Small intestine (tissue), 7 donors: Measurements from ENCODE around the gene TSC2. TPM values are rescaled to one million over a fixed set of nuclear protein-coding genes. Genes with fewer than 3 reads are reported as not detected.
A peak's percentile ranks its signal among the peaks of the same experiment; 100 is the strongest.
"Not testable (repeated sequence)": the region's sequence is repeated elsewhere in the genome, so short reads cannot be mapped to it uniquely, and the experiment has no call there.

ENCODE experiments used
- DNase-seq, 2 donors: peaks; one replicate each; pipeline versions ENCODE4 v3.0.0 to v3.0.0-alpha.2; 2013
- FAIRE-seq: peaks from 2 replicates; lab custom pipeline; 2012; peaks lifted over from hg19 to GRCh38; lab: Jason Lieb, UNC
- H3K27ac ChIP-seq, 3 donors: one replicate each; pipeline ENCODE4 v1.5.1; 2013; ENCODE audit warnings: low read length in 2 of 3, mild to moderate bottlenecking in 2 of 3, control low read depth in 1 of 3, inconsistent platforms in 1 of 3, low read depth in 1 of 3, moderate library complexity in 1 of 3
- H3K27me3 ChIP-seq, 3 donors: one replicate each; pipeline ENCODE4 v1.6.1; 2013; ENCODE audit warnings: low read length in 3 of 3, inconsistent platforms in 1 of 3; ENCODE audit not compliant: control insufficient read depth in 3 of 3, insufficient read depth in 3 of 3
- H3K36me3 ChIP-seq, 3 donors: one replicate each; pipeline ENCODE4 v1.6.1; 2013; ENCODE audit warnings: low read length in 3 of 3, inconsistent platforms in 1 of 3, low read depth in 1 of 3, mild to moderate bottlenecking in 1 of 3, moderate library complexity in 1 of 3; ENCODE audit not compliant: control insufficient read depth in 3 of 3, insufficient read depth in 2 of 3
- H3K4me1 ChIP-seq, 3 donors: one replicate each; pipeline ENCODE4 v1.6.1; 2013; ENCODE audit warnings: low read length in 2 of 3, inconsistent platforms in 1 of 3, low read depth in 1 of 3, mild to moderate bottlenecking in 1 of 3, moderate library complexity in 1 of 3; ENCODE audit not compliant: control insufficient read depth in 3 of 3, insufficient read depth in 2 of 3
- H3K4me3 ChIP-seq, 3 donors: one replicate each; pipeline ENCODE4 v1.5.1; 2013; ENCODE audit warnings: low read length in 3 of 3, control low read depth in 1 of 3, inconsistent platforms in 1 of 3, low read depth in 1 of 3, mild to moderate bottlenecking in 1 of 3, moderate library complexity in 1 of 3
- H3K9me3 ChIP-seq, 2 donors: one replicate each; pipeline ENCODE4 v1.6.1; 2013; ENCODE audit warnings: low read depth in 1 of 2, low read length in 1 of 2; ENCODE audit not compliant: control insufficient read depth in 2 of 2, insufficient read depth in 1 of 2
- WGBS, 3 donors: extraction: QIAGEN DNeasy Blood & Tissue Kit; methylation state at CpG; one replicate each; pipeline ENCODE4 v1.1.7; 2013; 5-methylcytosine and 5-hydroxymethylcytosine counted together
- polyA plus RNA-seq, 4 donors: library from polyadenylated mRNA; stranded (reverse) in 3 of 4; unstranded in 1 of 4; fragments of 200-250 nt in 3 of 4; fragments of 120-200 nt in 1 of 4; gene quantifications; one replicate each; pipeline versions ENCODE4 v1.2.1 to v1.2.3, GENCODE V29; 2013
- donor health status: healthy with polysubstance abuse.
- donor health status: control.
- donor health status: control.
- donor health status: Bipolar disorder and iron deficiency.
- donor health status: healthy.

The TSC2 gene
- polyA plus RNA-seq, 4 donors = 35.1 to 75.9 (median 60.1) TPM

DNA sequence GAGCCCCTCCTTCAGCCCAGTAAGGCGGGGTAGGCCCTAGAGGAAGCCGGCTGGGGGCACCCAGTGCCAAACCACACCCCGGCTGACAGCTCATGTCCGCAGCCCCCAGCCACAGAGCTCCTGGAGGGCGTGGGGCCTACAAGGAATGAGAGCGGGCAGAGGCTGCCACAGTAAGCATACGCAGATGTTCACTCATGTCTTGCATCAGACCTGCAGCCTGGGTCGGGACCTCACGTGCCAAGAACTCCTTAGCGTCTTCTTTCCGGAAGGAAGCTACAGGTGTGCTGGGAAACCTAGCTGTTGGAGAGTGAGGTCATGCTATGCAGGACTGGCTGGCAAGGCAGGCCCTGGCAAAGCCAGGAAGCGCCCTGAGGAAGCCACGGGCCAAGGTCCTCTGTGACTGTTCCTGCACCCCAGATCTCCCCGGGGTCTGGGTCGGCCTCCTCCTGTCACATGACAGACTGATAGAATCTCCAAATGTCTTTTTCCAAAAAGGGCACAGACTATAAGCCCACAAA lies 39.7 kb upstream of the TSC2 start:
- DNase-seq (peak; percentile 43 to 89), FAIRE-seq (no peak)
- no peaks in the 10 kb centered on the region for H3K9me3 ChIP-seq
- H3K4me1 ChIP-seq = peaks cover 0 to 40% (median 15%) of the 10 kb centered on the region in 3 donors
- WGBS, 3 donors = 9 to 27% (median 13%) methylated on average over 15 of the region's 15 CpGs
- H3K27me3 ChIP-seq = no peaks in the 10 kb centered on the region
- H3K27ac ChIP-seq = peak overlapping the region; percentile 62 to 96 (median 94)
- H3K4me3 ChIP-seq = peak overlapping the region in 2 of 3 donors; percentile 58 to 98
- H3K36me3 ChIP-seq = peaks cover 0 to 48% (median 0%) of the 10 kb centered on the region in 3 donors

DNA sequence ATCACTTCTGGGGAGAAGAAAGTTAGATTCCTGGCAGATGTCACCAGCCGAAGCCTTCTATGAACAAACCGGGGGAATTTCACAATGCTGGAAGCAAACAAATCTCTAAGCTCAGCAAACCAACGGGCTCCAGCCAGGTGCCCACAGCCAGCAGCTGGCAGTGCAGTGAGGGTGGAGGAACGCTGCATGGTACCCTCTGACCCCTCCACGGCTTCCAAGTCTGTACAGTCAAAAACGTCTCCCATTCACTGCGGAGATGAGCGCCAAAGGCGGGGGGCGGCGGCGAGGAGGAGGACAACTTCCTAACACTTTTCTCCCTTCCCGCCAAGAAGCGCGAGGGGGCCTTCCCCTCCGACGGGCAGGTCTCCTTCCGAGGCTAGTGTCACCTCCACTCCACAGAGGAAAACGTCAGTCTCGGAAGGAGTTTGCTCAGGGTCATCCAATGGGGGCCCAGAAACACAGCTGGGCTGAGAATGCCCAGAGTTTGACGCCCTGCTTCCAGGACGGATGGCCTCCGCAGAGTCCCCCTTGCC lies 39.1 kb upstream of the TSC2 start:
- FAIRE-seq = no peak
- peaks cover 0 to 38% (median 15%) of the 10 kb centered on the region in 3 donors for H3K4me1 ChIP-seq
- H3K4me3 ChIP-seq = peak overlapping the region; percentile 58 to 98 (median 85)
- H3K9me3 ChIP-seq = no peaks in the 10 kb centered on the region
- peak; percentile 39 to 59 for DNase-seq
- no peaks in the 10 kb centered on the region for H3K27me3 ChIP-seq
- peaks cover 0 to 42% (median 0%) of the 10 kb centered on the region in 3 donors for H3K36me3 ChIP-seq
- peak overlapping the region; percentile 62 to 96 (median 94) for H3K27ac ChIP-seq
- WGBS, 3 donors = 2 to 3% (median 2%) methylated on average over 23 of the region's 23 CpGs

DNA sequence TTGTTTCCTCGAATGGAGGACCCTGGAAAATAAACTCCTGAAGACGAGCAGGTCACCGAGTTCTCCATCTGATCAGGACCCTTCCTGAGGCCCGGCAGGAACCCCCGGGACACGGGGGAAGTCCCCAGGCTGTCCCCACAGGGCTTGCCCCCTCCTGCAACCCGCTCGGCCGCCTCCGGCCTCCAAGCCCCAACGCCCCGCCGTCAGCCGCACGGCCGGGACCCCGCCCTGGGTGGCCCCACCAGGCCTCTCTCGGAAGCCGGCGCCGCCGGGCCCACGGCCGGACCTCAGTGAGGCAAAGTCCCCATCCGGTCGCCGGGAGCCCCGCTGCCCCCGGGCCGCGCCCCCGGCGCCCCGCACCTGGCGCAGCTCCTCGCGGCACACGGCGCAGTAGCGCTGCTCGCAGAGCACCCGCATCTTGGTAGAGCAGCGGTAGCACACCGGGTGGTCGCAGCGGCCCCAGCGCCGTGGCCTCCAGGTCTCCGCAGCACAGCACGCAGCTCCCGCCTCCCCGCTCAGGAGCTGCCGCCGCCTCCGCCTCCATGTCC lies 38.5 kb upstream of the TSC2 start:
- FAIRE-seq (no peak), DNase-seq (peak; percentile 21 to 71)
- Histone ChIP-seq H3K4me3 (peak overlapping the region; percentile 58 to 98 (median 85)), H3K27ac (peak overlapping the region; percentile 62 to 96 (median 94)), H3K9me3 (no peaks in the 10 kb centered on the region), H3K36me3 (peaks cover 0 to 41% (median 0%) of the 10 kb centered on the region in 3 donors), H3K4me1 (peaks cover 0 to 33% (median 13%) of the 10 kb centered on the region in 3 donors), H3K27me3 (no peaks in the 10 kb centered on the region)
- WGBS, 3 donors = 0 to 1% (median 0%) methylated on average over 42 to 55 of the region's 55 CpGs

- no peak for FAIRE-seq
These were observed 37.8 kb upstream of the TSC2 start, which contains the start of gene ZNF598 for GRCh38 chr16:2009791-2010510. TSS of gene ZNF598 (minus strand) at chr16:2009821.

GRCh38 chr16:2011726-2012125 lies 36.1 kb upstream of the TSC2 start:
- H3K27me3 ChIP-seq, H3K9me3 ChIP-seq, DNase-seq, H3K4me3 ChIP-seq, FAIRE-seq, H3K27ac ChIP-seq: not testable (repeated sequence)
- H3K36me3 ChIP-seq = peaks cover 0 to 16% (median 0%) of the 10 kb centered on the region in 3 donors
- 86 to 89% (median 88%) methylated on average over 9 of the region's 9 CpGs for WGBS, 3 donors
- H3K4me1 ChIP-seq = peaks cover 0 to 41% (median 11%) of the 10 kb centered on the region in 3 donors

More at GRCh38 chr16:2009791-2010510, 37.8 kb upstream of the TSC2 start, which contains the start of gene ZNF598:
- Histone ChIP-seq H3K27me3 (no peaks in the 10 kb centered on the region), H3K36me3 (peaks cover 0 to 34% (median 0%) of the 10 kb centered on the region in 3 donors), H3K4me1 (peaks cover 0 to 33% (median 11%) of the 10 kb centered on the region in 3 donors), H3K4me3 (peak within 1 kb of the TSS; percentile 70 to 98 (median 85)), H3K27ac (peak within 1 kb of the TSS; percentile 93 to 97 (median 94)), H3K9me3 (no peaks in the 10 kb centered on the region)
- 2 to 4% (median 4%) methylated on average over 38 to 52 of the region's 52 CpGs for WGBS, 3 donors
- DNase-seq = peak; percentile 83 to 92

GRCh38 chr16:2013527-2013926 lies 34.3 kb upstream of the TSC2 start:
- Histone ChIP-seq H3K4me3 (no peak overlapping the region), H3K27me3 (peaks cover 0 to 6% (median 0%) of the 10 kb centered on the region in 3 donors), H3K36me3 (no peaks in the 10 kb centered on the region), H3K27ac (no peak overlapping the region), H3K4me1 (peaks cover 0 to 23% (median 6%) of the 10 kb centered on the region in 3 donors), H3K9me3 (no peaks in the 10 kb centered on the region)
- no peak for FAIRE-seq
- WGBS, 3 donors = 89 to 95% (median 92%) methylated on average over 15 of the region's 15 CpGs
- DNase-seq = no peak

- 39 to 66% (median 49%) methylated on average over 24 of the region's 24 CpGs for WGBS, 3 donors
- Histone ChIP-seq H3K4me3 (no peak overlapping the region), H3K36me3 (no peaks in the 10 kb centered on the region), H3K27me3 (peaks cover 0 to 21% (median 10%) of the 10 kb centered on the region in 3 donors), H3K9me3 (no peaks in the 10 kb centered on the region), H3K27ac (peak overlapping the region in 2 of 3 donors; percentile 71 to 76), H3K4me1 (peaks cover 0 to 20% (median 2%) of the 10 kb centered on the region in 3 donors)
- DNase-seq = peak; percentile 88 to 89
- no peak for FAIRE-seq
These were observed 32.5 kb upstream of the TSC2 start for GRCh38 chr16:2015117-2015946.
